ENCODE data around the gene MCF2L. TPM values are rescaled to one million over a fixed set of nuclear protein-coding genes. Genes with fewer than 3 reads are reported as not detected.

The MCF2L gene
- total RNA-seq, 1 donor from 2014 or later = 16.5 TPM

- peak overlapping the region; percentile 67 for H3K4me3 Mint-ChIP-seq (ENCODE audit: unreplicated experiment)
- TF ChIP-seq CTCF (IDR thresholded peaks at IDR 0.05; ENCODE audit: unreplicated experiment) = no peak
- H3K36me3 Mint-ChIP-seq (ENCODE audit: low read depth, unreplicated experiment) = peaks cover 4% of the 10 kb centered on the region
- H3K9me3 Mint-ChIP-seq (ENCODE audit: unreplicated experiment) = no peaks in the 10 kb centered on the region
- DNase-seq (ENCODE audit: low spot score) = no peak
- no peak overlapping the region for H3K27ac Mint-ChIP-seq (ENCODE audit: unreplicated experiment)
- peaks cover 16% of the 10 kb centered on the region for H3K27me3 Mint-ChIP-seq (ENCODE audit: unreplicated experiment)
- peaks cover 16% of the 10 kb centered on the region for H3K4me1 Mint-ChIP-seq (ENCODE audit: unreplicated experiment)
Measured at GRCh38 chr13:113005076-113005865, 36.3 kb downstream of the MCF2L start.

- Mint-ChIP-seq H3K4me3 (ENCODE audit: unreplicated experiment) (no peak overlapping the region), H3K36me3 (ENCODE audit: low read depth, unreplicated experiment) (peaks cover 7% of the 10 kb centered on the region), H3K4me1 (ENCODE audit: unreplicated experiment) (peaks cover 20% of the 10 kb centered on the region), H3K27me3 (ENCODE audit: unreplicated experiment) (peaks cover 16% of the 10 kb centered on the region), H3K27ac (ENCODE audit: unreplicated experiment) (no peak overlapping the region), H3K9me3 (ENCODE audit: unreplicated experiment) (no peaks in the 10 kb centered on the region)
- TF ChIP-seq CTCF (IDR thresholded peaks at IDR 0.05; ENCODE audit: unreplicated experiment) = no peak
- DNase-seq (ENCODE audit: low spot score) = no peak
Measured at GRCh38 chr13:113005997-113006396, 37.0 kb downstream of the MCF2L start.

- no peak overlapping the region for H3K27ac Mint-ChIP-seq (ENCODE audit: unreplicated experiment)
Measured at GRCh38 chr13:113006660-113007059, 37.6 kb downstream of the MCF2L start.

GRCh38 chr13:113008851-113009250 lies 39.8 kb downstream of the MCF2L start:
- no peak for DNase-seq (ENCODE audit: low spot score)
- Mint-ChIP-seq H3K4me1 (ENCODE audit: unreplicated experiment) (peaks cover 23% of the 10 kb centered on the region), H3K36me3 (ENCODE audit: low read depth, unreplicated experiment) (peaks cover 13% of the 10 kb centered on the region)

More at GRCh38 chr13:113006660-113007059, 37.6 kb downstream of the MCF2L start:
- Mint-ChIP-seq H3K4me1 (ENCODE audit: unreplicated experiment) (peaks cover 23% of the 10 kb centered on the region), H3K27me3 (ENCODE audit: unreplicated experiment) (peaks cover 21% of the 10 kb centered on the region), H3K36me3 (ENCODE audit: low read depth, unreplicated experiment) (peaks cover 13% of the 10 kb centered on the region), H3K9me3 (ENCODE audit: unreplicated experiment) (no peaks in the 10 kb centered on the region), H3K4me3 (ENCODE audit: unreplicated experiment) (no peak overlapping the region)
- no peak for DNase-seq (ENCODE audit: low spot score)
- TF ChIP-seq CTCF (IDR thresholded peaks at IDR 0.05; ENCODE audit: unreplicated experiment) = no peak

More at GRCh38 chr13:113008851-113009250, 39.8 kb downstream of the MCF2L start:
- no peak for TF ChIP-seq CTCF (IDR thresholded peaks at IDR 0.05; ENCODE audit: unreplicated experiment)
- Mint-ChIP-seq H3K27ac (ENCODE audit: unreplicated experiment) (no peak overlapping the region), H3K27me3 (ENCODE audit: unreplicated experiment) (peaks cover 21% of the 10 kb centered on the region), H3K9me3 (ENCODE audit: unreplicated experiment) (no peaks in the 10 kb centered on the region), H3K4me3 (ENCODE audit: unreplicated experiment) (no peak overlapping the region)
